MM.1S (cell line): ENCODE results near the gene PHTF1.

Experiments used
- EZH2 ChIP-seq: fragments of 300-600 bp; sonication (generic); optimal IDR thresholded peaks from 2 replicates; pipeline ENCODE3; 2017; ENCODE audit warnings: low read depth, mild to moderate bottlenecking, antibody characterized with exemption, low read length, mixed read lengths
- EZH2phosphoT487 ChIP-seq: fragments of 300-600 bp; sonication (generic); IDR thresholded peaks from 2 replicates; pipeline ENCODE4 v1.6.1; 2018; ENCODE audit warnings: antibody characterized with exemption, low read length
- TF ChIP-seq, protein P1 (sequence below): fragments of 300-600 bp; sonication (generic); IDR thresholded peaks from 2 replicates; pipeline ENCODE4 v1.5.1; 2016; ENCODE audit warnings: antibody characterized with exemption, low read length, mixed read lengths

DNA sequence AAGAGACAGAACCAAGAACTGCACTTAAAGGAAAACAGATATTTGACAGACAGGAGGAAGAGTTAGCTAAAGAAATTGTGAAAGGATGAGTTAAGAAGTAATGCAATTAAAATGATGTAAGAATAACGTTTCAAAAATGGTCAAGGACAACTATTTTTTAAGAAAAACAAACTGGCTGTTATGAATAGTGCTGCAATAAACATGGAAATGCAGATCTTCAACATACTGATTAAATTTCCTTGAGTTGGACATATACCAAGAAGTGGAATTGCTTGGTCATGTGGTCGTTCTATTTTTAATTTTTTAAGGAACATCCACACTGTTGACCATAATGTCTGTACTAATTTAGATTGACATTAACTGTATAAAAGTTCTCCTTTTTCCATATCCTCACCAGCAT lies 23.1 kb upstream of the PHTF1 start:
- TF ChIP-seq, protein P1, sequence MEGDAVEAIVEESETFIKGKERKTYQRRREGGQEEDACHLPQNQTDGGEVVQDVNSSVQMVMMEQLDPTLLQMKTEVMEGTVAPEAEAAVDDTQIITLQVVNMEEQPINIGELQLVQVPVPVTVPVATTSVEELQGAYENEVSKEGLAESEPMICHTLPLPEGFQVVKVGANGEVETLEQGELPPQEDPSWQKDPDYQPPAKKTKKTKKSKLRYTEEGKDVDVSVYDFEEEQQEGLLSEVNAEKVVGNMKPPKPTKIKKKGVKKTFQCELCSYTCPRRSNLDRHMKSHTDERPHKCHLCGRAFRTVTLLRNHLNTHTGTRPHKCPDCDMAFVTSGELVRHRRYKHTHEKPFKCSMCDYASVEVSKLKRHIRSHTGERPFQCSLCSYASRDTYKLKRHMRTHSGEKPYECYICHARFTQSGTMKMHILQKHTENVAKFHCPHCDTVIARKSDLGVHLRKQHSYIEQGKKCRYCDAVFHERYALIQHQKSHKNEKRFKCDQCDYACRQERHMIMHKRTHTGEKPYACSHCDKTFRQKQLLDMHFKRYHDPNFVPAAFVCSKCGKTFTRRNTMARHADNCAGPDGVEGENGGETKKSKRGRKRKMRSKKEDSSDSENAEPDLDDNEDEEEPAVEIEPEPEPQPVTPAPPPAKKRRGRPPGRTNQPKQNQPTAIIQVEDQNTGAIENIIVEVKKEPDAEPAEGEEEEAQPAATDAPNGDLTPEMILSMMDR, result no peak
- TF ChIP-seq EZH2 (no peak), EZH2phosphoT487 (no peak)
